Right lung (tissue), 10 donors: ENCODE data around the gene CCDC85A. TPM values are rescaled to one million over a fixed set of nuclear protein-coding genes. Genes with fewer than 3 reads are reported as not detected.
"Not testable (repeated sequence)": the region's sequence is repeated elsewhere in the genome, so short reads cannot be mapped to it uniquely, and the experiment has no call there.

Experiments used
- DNase-seq, 2 donors: peaks; one replicate each; pipeline ENCODE4 v3.0.0-alpha.2; 2013
- long read RNA-seq, 8 donors: transcript quantifications; one replicate each; lab custom pipeline, GENCODE V29; 2026
- polyA plus RNA-seq, 5 donors: library from polyadenylated mRNA; unstranded; fragments of 120-200 nt; gene quantifications; one replicate each; pipeline versions ENCODE4 v1.2.1 to v1.2.3, GENCODE V29; 2013; ENCODE audit warnings: inconsistent platforms in 1 of 5, low replicate concordance in 1 of 5; ENCODE audit not compliant: insufficient read length in 5 of 5, insufficient read depth in 1 of 5

The CCDC85A gene
- polyA plus RNA-seq = 1 to 10 TPM; 1.3 to 2.6 (median 1.7) TPM
- long read RNA-seq, donor 1 = 0 reads
- long read RNA-seq, donor 2 = 0 reads
- long read RNA-seq, donor 3 = 0 reads
- long read RNA-seq, donor 4 = 0 reads
- long read RNA-seq, donor 5 = 0 reads
- long read RNA-seq, donor 6 = 0 reads
- long read RNA-seq, donor 7 = 0 reads
- long read RNA-seq, donor 8 = 0 reads

DNA sequence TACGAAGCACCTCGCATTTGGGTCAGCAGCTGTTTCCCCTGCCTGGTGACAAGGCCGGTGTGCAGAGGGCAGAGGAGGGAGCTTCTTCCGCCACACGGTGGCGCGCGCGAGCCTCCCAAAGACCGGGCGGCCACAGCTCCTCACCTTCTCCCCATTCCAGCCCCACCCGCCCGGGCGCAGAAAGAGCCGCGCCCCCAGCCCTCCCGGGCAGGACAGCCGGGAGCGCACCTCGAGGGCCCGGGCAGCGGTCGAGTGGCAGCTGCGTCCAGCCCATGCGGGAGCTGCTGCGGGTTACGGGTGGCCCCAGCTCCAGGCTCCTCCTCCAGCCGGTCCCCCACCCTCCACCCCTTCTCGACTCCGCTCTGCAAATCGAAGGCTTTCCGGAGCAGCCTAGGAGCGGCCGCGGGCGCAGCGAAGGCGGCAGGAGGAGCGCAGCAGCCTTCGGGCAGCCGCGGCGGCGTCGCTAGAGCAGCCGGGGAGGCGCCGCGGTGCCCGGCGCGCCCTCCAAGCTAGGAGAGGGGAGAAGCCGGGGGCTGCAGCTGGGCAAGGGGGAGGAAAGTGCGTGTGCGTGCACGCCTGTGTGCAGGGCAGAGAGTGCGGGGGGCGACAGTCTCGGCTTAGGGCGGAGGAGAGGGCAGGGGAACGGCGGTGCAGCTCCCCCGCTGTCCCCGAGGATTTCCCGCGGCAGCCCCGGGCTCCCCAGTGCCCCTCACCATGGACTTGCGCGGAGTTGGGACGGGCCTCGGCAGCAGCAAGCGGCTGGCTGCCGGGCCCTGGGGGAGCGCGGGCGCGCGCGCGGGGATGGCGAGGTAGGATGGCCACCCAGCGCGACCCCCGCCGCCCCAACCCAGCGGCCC is at the start of gene CCDC85A:
CCDC85A (plus strand) TSS at position 348 of the 857 bp plus-strand sequence. CDS start 635 bp downstream, outside the sequence.
- peak; percentile 79 to 83 for DNase-seq

DNA sequence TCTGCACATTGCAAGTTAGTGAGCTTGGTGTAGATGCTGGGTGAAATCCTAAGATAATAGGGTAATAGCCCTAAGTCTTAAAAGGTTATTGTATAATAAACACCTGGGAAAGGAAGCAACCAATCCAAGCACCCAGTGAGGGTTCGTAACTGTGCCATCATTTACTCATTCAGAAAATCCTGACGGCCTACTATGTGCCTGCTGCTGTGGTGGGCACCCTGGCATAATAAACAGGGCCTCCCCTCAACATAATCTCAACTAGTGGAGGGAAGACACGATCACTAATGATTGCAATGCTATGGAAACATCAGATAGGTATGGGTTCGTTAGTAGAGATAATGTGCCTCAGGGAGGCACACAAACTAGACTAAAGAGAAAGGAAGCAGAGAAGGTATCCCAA is 48.9 kb upstream of the CCDC85A start:
- no peak for DNase-seq

DNA sequence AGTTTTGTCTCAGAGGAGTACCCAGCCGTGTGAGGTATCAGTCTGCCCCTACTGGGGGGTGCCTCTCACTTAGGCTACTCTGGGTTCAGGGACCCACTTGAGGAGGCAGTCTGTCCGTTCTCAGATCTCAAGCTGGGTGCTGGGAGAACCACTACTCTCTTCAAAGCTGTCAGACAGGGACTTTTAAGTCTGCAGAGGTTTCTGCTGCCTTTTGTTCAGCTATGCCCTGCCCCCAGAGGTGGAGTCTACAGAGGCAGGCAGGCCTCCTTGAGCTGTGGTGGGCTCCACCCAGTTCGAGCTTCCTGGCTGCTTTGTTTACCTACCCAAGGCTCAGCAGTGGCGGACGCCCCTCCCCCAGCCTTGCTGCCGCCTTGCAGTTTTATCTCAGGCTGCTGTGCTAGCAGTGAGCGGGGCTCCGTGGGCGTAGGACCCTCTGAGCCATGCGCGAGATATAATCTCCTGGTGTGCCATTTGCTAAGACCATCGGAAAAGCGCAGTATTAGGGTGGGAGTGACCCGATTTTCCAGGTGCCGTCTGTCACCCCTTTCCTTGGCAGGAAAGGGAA is 41.2 kb upstream of the CCDC85A start:
- DNase-seq = not testable (repeated sequence)

DNA sequence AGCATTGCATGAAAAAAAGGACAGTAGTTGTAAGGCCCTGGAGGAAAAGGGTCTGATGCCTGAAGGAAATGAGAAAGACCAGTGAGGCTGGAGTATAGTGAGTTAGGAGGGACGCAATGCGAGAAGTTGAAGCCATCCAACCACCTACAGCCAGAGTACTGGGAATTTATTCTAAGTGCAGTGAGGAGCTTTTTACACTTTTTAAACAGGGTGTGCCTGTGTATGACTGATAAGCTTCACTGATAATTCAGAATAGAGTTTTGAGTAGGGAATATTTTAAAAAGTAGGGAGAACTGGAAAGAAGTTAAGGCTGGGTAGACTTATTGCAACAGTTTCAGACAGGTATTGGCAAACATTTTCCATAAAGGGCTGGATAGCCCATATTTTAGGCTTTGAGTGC is 35.9 kb upstream of the CCDC85A start:
- no peak for DNase-seq

DNA sequence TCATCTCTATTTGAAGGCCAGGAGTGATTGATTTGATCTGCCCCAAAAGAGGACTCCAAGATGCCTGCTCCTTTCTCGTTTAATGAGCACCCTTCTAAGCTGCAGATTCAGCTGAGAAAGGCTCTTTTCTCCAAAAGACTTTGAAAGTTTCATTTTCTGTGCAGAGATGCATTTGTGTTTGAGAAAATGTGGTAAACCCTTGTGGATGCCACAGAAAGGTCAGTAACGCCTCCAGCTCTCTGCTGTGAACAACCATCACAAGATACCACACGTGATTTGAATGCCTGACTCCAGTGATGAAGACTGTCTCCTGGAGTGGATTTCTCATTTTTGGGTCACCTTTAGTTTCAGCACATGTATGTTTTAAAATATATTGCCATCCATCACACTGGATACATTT is 35.0 kb upstream of the CCDC85A start:
- no peak for DNase-seq

DNA sequence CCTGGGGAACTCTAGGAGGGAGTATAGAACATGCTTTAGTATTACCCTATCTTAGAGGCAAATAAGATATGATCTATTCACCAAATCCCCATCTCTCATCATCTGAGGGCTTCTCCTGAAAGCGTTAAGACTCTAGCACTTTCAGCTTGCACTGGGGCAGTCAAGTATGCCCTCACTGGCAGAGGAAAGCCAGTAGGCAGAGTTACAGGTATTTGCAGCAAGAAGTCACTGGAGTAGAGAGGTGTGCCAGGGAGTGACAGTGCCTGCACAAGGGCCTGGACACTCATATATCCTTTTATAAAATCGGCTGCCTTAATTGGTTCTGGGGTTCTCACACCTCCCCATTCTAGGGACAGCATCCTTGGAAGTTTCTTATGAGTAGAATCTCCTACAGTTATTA is 31.9 kb upstream of the CCDC85A start:
- no peak for DNase-seq

DNA sequence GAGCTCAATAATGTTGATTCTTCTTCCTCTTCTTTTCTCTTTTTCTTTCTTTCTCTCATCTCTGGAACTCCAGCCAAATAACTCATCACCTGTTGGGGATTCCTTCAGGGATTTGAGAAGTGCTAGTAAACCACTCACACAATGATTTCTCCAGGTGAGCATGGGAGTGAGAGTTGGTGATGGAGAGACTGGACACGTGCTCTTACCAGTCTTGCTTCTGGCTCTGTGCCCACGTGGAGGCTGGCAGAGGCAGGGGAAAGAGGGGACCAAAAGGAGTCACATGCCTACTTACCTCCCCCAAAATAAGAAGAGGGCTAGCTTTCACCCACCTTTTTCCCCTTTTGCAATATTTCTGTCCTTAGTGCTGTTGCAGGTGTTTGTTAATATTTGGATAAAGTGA is 28.6 kb upstream of the CCDC85A start:
- DNase-seq = no peak

DNA sequence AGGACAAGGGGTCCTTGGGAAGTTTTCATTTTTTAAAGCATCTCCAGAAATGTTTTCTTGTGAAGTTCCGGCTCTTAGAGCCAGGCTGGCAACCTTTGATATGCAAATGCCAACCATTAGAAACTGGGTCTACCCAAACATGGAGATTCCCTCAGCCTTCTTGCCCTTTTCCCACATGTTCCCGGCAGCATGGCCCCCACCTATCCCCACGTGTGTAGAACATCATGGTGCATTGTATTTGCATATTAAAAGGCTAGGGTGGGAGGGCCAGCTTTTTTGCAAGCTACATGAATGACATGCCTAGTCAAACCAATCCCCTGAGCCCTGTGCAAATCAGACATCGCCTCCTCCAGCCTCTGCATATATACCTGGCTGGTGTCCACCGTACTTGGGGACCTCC is 23.9 kb upstream of the CCDC85A start:
- not testable (repeated sequence) for DNase-seq

DNA sequence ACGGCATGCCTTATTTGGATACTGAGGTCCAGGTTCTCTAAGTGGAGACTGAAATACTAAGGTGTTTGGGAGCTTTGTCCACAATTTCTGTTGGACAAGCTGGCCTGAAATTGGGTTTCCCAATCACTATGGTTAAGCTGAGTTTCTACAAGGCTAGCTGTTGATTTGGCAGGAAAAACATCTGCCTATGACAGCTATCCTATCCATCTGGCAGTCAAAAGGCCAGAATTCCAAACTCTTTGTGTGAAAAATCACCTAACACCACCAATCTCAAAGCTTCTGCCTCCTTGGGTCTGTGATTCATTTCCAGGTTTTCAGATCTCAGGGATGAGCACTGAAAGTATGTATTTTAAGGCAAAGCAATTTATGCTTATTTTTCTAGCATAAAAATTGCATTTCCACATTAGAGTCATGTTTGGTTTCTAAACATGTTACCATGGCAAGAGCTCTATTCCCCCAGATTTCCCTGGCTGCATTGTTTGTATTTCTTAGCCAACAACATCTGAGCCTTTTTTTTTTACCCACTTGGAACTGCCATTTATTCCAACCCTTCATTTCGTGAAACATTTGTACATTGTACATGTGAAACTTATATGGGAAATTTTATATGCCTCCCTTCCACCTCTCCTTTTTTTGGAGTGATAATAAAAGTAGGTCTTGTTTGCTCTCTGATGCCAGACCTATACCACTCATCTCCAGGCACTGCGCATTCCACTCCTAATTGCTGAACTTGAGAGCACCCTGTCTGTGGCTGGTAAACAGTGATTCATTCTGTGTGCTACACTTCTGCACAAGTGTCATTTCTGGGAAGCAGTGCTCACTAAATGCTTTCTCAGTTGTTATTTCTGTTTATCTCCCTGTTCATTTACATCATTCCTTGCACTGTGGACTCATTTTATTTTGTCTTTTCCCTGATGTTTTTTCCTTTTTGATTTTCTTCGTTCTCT is 15.9 kb upstream of the CCDC85A start:
- no peak for DNase-seq

DNA sequence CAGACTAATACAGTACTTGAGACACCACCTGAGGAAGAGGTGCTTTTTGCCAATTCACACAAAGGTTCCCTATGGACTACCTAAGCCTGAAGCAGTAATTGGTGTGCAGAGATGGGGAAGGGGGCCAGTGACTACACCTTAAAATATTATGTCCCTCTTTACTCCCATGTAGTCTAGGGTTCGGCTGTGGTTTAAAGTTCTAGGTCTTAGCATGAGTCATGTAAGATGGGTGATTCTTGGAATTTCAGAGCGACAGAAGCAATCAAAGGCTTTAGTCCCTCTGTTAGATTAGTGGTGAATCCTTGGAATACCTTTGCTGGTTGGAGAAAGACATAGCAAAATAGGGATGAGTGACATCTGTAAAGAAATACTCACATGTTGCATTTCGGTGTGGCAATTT is 14.3 kb upstream of the CCDC85A start:
- no peak for DNase-seq

DNA sequence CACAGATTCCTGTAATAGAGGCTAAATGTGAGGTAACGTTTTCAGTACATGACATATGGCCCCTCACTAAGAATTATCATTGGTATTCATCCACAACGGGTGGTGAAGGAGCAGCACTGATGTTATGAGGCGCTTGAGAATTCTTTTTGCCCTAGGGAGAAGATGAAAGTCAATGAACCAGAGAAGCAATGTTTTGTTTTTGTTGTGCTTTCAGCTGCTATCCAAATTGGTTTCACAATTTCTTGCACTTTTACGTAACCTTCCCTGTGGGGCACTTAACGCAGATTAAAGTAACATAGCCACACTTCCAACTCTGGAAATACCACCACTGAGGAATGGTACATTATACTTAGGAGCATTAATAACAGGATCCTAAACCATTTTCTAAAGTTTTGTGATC is 13.3 kb upstream of the CCDC85A start:
- no peak for DNase-seq

DNA sequence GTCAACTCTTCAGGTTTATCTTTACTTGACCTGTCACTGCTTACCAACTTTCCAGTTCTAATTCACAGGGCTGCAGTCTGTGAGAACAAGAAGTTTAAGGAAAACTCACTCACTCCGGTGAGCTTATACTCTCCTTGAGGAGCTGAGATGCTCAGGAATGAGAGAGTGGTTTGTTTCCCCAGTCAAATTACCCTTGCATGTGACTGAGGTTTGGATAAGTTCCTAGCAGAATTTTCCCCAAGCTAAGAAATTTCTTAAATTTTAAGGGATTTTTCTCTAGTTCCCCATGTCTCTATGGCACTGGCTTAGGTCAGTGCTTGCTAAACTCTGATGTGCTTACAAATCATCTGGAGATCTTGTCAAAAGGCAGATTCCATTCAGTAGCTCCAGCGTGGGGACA is 12.8 kb upstream of the CCDC85A start:
- DNase-seq = no peak

DNA sequence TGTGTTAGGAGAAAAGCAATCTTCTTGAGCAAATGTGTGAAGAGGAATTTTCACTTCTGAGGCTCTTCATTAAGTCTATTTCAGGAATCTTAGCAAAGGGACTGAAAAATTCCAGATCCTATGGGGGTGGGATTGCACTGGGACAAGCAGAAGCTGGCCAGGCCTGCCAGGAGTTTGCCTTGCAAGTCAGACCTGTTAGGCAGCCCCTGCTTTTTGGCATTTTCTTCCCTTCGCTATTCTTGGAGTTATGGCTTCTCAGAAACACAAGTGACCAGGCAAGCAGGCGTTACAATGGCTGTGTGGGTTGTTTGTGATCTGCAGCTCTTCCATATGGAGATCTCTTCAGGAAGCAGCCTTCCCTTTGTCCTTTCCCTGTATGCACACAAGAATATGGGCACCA is 8.0 kb upstream of the CCDC85A start:
- DNase-seq = no peak

DNA sequence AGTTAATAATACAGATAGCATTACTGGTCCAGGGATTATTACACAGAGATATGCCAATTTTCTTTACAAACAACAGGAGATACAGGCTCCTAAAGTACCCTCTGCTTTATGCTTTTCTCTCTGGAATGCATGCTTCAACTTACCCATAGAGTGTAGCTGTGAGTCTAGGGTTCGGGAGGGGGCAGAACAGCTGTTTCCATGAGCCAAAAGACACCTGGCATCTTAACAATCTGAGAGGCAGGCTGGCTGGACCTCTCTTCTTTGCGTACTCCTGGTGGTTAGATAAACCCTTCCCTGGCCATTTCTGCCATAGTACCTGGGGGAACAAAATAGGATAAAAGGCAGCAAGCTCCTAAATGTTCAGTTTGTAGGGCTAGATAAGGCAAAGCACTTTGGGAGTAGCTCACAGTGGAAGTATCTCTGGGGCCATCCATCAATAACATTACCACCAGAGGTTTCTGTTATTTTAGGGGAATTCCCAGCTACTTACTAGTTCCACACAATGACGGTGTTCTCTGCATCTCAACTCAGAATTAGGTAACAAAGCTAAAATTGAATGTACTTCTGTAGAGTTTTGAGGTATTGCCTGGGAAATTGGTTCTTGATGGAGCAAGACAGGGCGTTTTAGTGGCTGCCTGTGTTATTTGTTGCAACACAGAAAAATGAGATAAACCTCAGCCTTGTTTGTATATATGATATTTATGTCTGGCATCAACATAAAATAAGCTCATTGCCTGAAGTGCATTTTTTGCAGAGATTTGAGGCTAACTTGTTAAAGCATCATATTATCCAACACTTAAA is 6.2 kb upstream of the CCDC85A start:
- no peak for DNase-seq

DNA sequence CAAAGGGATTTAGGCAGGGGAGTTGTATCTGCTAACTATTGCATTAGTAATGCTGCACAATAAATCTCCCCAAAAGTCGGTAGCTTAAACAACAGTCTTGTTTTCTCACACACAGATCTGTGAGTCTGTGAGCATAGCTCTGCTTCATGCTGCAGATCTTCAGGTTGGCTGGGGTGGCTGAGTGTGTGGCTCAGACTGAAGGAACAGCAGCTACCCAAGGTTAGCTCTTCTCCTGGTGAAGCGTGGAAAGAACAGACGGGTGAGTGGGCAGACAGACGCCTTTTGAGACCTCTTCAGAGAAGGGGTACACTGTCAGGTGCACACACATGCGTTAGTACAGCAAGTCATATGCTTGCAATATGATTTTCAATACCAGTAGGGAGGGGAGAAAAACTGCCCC is 3.9 kb upstream of the CCDC85A start:
- DNase-seq = no peak

DNA sequence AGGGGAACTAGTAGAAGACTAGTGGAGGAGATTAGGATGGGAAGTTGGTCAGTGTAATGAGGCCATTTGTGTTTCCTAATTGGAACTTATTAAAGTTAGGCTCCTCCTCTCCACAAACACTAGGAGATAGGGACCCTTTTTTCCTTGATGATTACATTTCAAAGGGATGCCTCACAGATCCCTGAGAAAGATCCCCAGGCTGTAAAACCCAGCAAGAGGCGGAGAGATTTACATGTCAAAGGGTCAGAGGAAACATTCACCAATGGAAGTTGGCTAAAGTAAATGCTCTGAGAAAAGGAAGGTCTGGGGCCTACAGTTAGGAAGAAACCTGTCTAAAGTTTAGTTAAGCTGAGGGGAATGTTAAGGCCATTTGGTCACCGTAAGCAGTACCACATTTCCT is 1.4 kb upstream of the CCDC85A start:
- DNase-seq = no peak

DNA sequence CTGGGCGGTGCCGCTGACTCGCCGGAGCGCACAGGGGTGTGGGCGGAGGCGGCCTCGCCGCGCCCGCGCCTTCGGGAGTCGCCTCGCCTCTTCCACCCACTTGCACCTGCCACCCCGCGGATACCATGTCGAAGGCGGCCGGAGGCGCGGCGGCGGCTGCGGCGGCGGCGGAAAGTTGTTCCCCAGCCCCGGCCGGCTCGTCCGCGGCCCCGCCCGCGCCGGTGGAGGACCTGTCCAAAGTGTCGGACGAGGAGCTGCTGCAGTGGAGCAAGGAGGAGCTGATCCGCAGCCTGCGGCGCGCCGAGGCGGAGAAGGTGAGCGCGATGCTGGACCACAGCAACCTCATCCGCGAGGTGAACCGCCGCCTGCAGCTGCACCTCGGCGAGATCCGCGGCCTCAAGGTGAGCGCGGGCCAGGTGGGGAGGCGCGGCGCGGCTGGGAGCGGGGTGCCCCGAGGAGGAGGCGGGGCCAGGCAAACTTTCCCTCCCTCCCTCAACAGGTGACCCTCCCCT is 766 bp downstream of the CCDC85A start:
- DNase-seq = peak in 1 of 2 donors; percentile 4

DNA sequence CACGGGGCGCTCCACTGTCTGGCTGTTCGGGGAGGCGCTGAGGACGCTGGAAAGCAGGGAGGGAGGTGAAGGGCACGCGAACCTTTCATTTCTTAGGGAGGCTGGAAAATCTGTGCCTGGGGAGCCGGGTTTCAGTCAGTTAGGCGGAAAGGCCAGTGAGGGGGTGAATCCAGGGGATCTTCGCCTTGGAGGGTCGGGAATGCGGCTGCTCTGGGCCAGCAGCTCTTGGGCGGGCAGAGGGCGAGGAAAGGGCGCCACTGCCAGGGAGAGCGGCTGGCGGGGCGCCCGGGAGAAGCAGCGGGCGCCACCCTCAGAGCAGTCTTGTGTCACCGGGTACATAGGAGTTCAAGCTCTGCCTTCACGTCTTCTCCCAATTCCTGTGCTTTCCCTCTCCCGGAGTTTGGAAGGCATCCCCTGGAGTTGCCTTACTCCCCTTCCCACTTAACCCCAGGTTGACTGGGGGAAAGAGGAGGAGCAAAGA is 1.4 kb downstream of the CCDC85A start:
- DNase-seq = peak in 1 of 2 donors; percentile 15

DNA sequence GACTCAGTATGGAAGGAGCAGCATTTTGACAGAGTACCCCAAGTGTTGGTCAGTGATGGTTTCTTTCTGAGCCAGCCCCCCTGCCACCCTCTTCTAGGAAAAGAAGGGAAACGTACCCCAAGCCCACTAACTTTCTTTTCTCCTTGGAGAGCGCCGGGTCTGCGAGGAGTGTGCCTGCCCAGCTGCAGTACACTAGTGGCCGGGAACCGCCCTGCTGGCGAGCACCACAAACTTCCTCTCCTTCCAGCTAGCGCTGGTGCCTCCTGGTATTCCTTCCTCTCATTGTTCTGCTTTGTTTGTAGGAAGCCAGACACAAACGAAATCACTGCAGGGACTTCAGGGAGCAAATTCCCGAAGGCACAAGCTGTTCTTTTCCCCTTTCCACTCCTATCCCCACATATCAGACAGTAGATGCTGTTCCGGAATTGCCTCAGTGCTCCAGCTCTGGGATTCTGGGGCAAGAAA is 1.8 kb downstream of the CCDC85A start:
- peak in 1 of 2 donors; percentile 8 for DNase-seq

DNA sequence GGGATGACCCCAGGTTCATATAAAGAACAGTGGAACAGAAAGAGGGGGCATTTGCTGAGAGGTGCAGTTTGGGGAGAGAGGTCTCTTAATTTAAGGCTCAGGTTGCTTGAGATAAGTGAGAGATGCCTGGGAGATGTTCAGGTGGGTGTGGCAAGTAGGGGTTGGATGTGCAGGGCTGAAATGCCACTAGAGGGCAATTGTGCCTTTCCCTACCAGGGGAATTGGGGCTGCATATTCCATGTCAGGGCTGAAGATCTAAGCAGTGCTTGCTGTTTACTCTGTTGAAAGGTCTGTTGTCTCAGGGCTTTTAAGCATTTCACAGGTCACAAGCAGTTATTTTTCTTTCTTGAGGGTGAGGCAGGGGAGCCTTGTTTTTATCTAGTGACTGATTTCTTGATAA is 7.8 kb downstream of the CCDC85A start:
- no peak for DNase-seq
